ENCODE measurements around the gene SRP68. TPM values are rescaled to one million over a fixed set of nuclear protein-coding genes. Genes with fewer than 3 reads are reported as not detected.

The SRP68 gene
- polyA plus RNA-seq, 3 donors: 27.4 to 47.1 (median 42.1) TPM

DNA sequence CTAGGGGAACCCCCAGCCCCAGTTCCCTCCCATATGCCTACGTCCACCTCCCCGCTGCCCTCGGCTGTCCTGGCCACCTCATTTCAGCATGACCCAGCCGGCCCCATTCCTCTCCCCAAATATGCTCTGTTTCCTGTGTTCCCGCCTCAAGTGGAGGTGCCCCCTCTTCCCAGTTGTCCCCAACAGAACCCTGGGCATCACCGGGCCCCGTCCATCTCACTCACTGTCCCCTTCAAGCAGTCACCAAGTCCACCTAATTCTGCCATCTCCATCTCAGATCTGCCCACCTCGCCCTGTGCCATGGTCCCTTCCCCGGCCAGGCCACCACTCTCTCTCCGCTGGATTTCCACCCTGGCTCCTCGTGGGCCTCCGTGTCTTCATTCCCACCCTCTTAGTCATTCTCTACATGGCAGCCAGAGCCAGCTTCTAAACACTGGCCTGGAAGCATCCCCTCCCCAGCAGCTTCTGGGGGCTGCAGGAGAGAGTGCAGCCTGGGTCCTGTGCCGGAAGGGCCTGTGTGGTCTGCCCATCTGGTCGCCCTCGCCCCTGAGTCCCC, 58.9 kb downstream of the SRP68 start:
- no peaks in the 10 kb centered on the region for H3K36me3 Mint-ChIP-seq
- no peaks in the 10 kb centered on the region for H4K20me1 ChIP-seq (ENCODE audit: insufficient read depth, low read length)
- intact Hi-C loops (cut with micrococcal nuclease): loop anchor here in 1 of 2 donors (5.0 kb wide), 1 partner anchor 284 kb away; no protein-coding TSS in a partner anchor
- peaks cover 2 to 5% (median 3%) of the 10 kb centered on the region in 3 donors for H3K27me3 Mint-ChIP-seq (ENCODE audit: low read depth in 3 of 3)
- 92% methylated on average over 14 of the region's 15 CpGs for whole genome bisulfite sequencing (ENCODE audit: insufficient coverage)
- no peak overlapping the region for H3K27ac Mint-ChIP-seq
- no peak overlapping the region for H2AFZ ChIP-seq (ENCODE audit: insufficient read depth, low read depth, low read length, poor library complexity, severe bottlenecking)
- H3K79me2 ChIP-seq (ENCODE audit: insufficient read depth, low read length): no peaks in the 10 kb centered on the region
- no peaks in the 10 kb centered on the region for H3K9me3 ChIP-seq (replicated peaks in 1 of 2; ENCODE audit: control insufficient read depth in 1 of 2, insufficient read depth in 1 of 2, low read length in 2 of 2)
- no peak overlapping the region for H3K9ac ChIP-seq (ENCODE audit: insufficient read depth, low read length, poor library complexity, severe bottlenecking)
- H3K4me3 Mint-ChIP-seq: no peak overlapping the region
- TF ChIP-seq, protein P1, sequence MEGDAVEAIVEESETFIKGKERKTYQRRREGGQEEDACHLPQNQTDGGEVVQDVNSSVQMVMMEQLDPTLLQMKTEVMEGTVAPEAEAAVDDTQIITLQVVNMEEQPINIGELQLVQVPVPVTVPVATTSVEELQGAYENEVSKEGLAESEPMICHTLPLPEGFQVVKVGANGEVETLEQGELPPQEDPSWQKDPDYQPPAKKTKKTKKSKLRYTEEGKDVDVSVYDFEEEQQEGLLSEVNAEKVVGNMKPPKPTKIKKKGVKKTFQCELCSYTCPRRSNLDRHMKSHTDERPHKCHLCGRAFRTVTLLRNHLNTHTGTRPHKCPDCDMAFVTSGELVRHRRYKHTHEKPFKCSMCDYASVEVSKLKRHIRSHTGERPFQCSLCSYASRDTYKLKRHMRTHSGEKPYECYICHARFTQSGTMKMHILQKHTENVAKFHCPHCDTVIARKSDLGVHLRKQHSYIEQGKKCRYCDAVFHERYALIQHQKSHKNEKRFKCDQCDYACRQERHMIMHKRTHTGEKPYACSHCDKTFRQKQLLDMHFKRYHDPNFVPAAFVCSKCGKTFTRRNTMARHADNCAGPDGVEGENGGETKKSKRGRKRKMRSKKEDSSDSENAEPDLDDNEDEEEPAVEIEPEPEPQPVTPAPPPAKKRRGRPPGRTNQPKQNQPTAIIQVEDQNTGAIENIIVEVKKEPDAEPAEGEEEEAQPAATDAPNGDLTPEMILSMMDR (IDR thresholded peaks at IDR 0.05): no peak
- no peaks in the 10 kb centered on the region for H3K27me3 ChIP-seq (ENCODE audit: control insufficient read depth in 2 of 2, insufficient read depth in 2 of 2, low read length in 2 of 2)
- no peak overlapping the region for H3K4me3 ChIP-seq (replicated peaks in 1 of 3; ENCODE audit: low read depth in 2 of 3, low read length in 3 of 3)
- no peak overlapping the region for H3K27ac ChIP-seq (ENCODE audit: low read depth in 1 of 2, low read length in 2 of 2)
- H3K9me3 Mint-ChIP-seq: peaks cover 0 to 3% (median 0%) of the 10 kb centered on the region in 7 donors
- peaks cover 1% of the 10 kb centered on the region for H3K4me1 Mint-ChIP-seq
- H3K36me3 ChIP-seq (replicated peaks in 1 of 2; ENCODE audit: control insufficient read depth in 1 of 2, insufficient read depth in 2 of 2, low read length in 2 of 2): no peaks in the 10 kb centered on the region
- H3K4me1 ChIP-seq (ENCODE audit: control insufficient read depth in 1 of 2, insufficient read depth in 2 of 2, low read length in 2 of 2): no peaks in the 10 kb centered on the region
- H3K4me2 ChIP-seq (replicated peaks; ENCODE audit: extremely low read depth, low read length, poor library complexity, severe bottlenecking): no peak overlapping the region
- no peak for DNase-seq

DNA sequence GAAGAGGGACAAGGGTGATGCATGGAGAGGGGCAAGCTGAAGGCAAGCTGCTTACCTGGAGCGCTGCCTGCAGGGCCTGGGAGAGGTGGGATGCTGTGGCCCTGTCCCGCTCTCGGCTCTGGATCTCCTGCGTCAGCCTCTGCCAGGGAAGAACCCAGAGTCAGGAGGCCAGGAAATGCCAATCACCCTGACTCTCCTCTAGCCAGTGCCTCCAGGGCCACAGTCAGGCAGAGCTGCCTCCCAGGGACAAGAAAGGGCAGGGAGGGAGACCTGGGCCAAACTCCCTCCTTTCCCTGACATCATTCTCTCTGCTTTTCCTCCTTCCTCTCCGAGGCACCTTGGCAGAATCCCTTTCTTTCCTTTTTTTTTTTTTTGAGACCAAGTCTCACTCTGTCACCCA, 60.4 kb downstream of the SRP68 start:
- H3K27ac Mint-ChIP-seq: no peak overlapping the region
- H3K4me1 ChIP-seq (ENCODE audit: control insufficient read depth in 1 of 2, insufficient read depth in 2 of 2, low read length in 2 of 2): no peaks in the 10 kb centered on the region
- H3K9me3 Mint-ChIP-seq: peaks cover 0 to 3% (median 0%) of the 10 kb centered on the region in 7 donors
- H3K27me3 Mint-ChIP-seq (ENCODE audit: low read depth in 3 of 3): peaks cover 2 to 5% (median 3%) of the 10 kb centered on the region in 3 donors
- H3K4me1 Mint-ChIP-seq: peaks cover 1% of the 10 kb centered on the region
- no peaks in the 10 kb centered on the region for H3K36me3 Mint-ChIP-seq
- no peak overlapping the region for H3K27ac ChIP-seq (ENCODE audit: low read depth in 1 of 2, low read length in 2 of 2)
- TF ChIP-seq, protein P1 (IDR thresholded peaks at IDR 0.05): no peak
- H3K36me3 ChIP-seq (replicated peaks in 1 of 2; ENCODE audit: control insufficient read depth in 1 of 2, insufficient read depth in 2 of 2, low read length in 2 of 2): no peaks in the 10 kb centered on the region
- intact Hi-C loops (cut with micrococcal nuclease): loop anchor here in 1 of 2 donors (5.0 kb wide), 1 partner anchor 285 kb away; no protein-coding TSS in a partner anchor
- no peak for DNase-seq
- no peak overlapping the region for H2AFZ ChIP-seq (ENCODE audit: insufficient read depth, low read depth, low read length, poor library complexity, severe bottlenecking)
- H3K79me2 ChIP-seq (ENCODE audit: insufficient read depth, low read length): no peaks in the 10 kb centered on the region
- no peak overlapping the region for H3K4me3 ChIP-seq (replicated peaks in 1 of 3; ENCODE audit: low read depth in 2 of 3, low read length in 3 of 3)
- no peak overlapping the region for H3K9ac ChIP-seq (ENCODE audit: insufficient read depth, low read length, poor library complexity, severe bottlenecking)
- H3K9me3 ChIP-seq (replicated peaks in 1 of 2; ENCODE audit: control insufficient read depth in 1 of 2, insufficient read depth in 1 of 2, low read length in 2 of 2): no peaks in the 10 kb centered on the region
- no peaks in the 10 kb centered on the region for H4K20me1 ChIP-seq (ENCODE audit: insufficient read depth, low read length)
- no peak overlapping the region for H3K4me3 Mint-ChIP-seq
- no peaks in the 10 kb centered on the region for H3K27me3 ChIP-seq (ENCODE audit: control insufficient read depth in 2 of 2, insufficient read depth in 2 of 2, low read length in 2 of 2)
- WGBS (ENCODE audit: insufficient coverage): 94% methylated on average over 5 of the region's 5 CpGs
- no peak overlapping the region for H3K4me2 ChIP-seq (replicated peaks; ENCODE audit: extremely low read depth, low read length, poor library complexity, severe bottlenecking)
